DOHH2 (cell line): Measurements from ENCODE around the gene HACD2.

Source experiments
- H3F3A ChIP-seq: fragments of 200-600 bp; sonication (generic), shearing (Covaris generic); 2 replicates; pipeline ENCODE4 v1.6.0; 2016; ENCODE audit warnings: antibody characterized with exemption, mild to moderate bottlenecking; ENCODE audit not compliant: control insufficient read depth, insufficient read depth
- H3K27ac ChIP-seq: fragments of 200-600 bp; sonication (generic); 2 replicates; pipeline ENCODE4 v1.5.1; 2014; ENCODE audit warnings: low read depth, mild to moderate bottlenecking, low read length, moderate library complexity
- H3K27me3 ChIP-seq: fragments of 200-600 bp; sonication (generic); 2 replicates; pipeline ENCODE4 v1.6.1; 2014; ENCODE audit warnings: mild to moderate bottlenecking, low read length, mixed read lengths; ENCODE audit not compliant: control insufficient read depth
- H3K36me3 ChIP-seq: fragments of 200-600 bp; sonication (generic); 2 replicates; pipeline ENCODE4 v1.6.1; 2014; ENCODE audit warnings: mild to moderate bottlenecking, low read length, moderate library complexity, mixed read lengths; ENCODE audit not compliant: control insufficient read depth
- H3K4me1 ChIP-seq: fragments of 200-600 bp; sonication (generic); 2 replicates; pipeline ENCODE4 v1.6.1; 2014; ENCODE audit warnings: mild to moderate bottlenecking, low read length, mixed read lengths; ENCODE audit not compliant: control insufficient read depth
- H3K4me2 ChIP-seq: fragments of 200-600 bp; sonication (generic); 2 replicates; pipeline ENCODE4 v1.6.0; 2014; ENCODE audit warnings: mild to moderate bottlenecking, low read length, moderate library complexity
- H3K4me3 ChIP-seq: fragments of 200-600 bp; sonication (generic); 2 replicates; pipeline ENCODE4 v1.5.1; 2014; ENCODE audit warnings: mild to moderate bottlenecking, low read length, mixed read lengths
- H3K79me2 ChIP-seq: fragments of 200-600 bp; sonication (generic); 2 replicates; pipeline ENCODE4 v1.6.1; 2014; ENCODE audit warnings: mild to moderate bottlenecking, low read length, mixed read lengths; ENCODE audit not compliant: control insufficient read depth
- H3K9me2 ChIP-seq: fragments of 200-600 bp; sonication (generic); replicated peaks from 2 replicates; pipeline ENCODE4 v1.6.1; 2014; ENCODE audit warnings: mild to moderate bottlenecking, low read length, mixed read lengths; ENCODE audit not compliant: control insufficient read depth
- H3K9me3 ChIP-seq: fragments of 200-600 bp; sonication (generic); 2 replicates; pipeline ENCODE4 v1.6.1; 2014; ENCODE audit warnings: antibody characterized with exemption, low read length, mixed read lengths; ENCODE audit not compliant: control insufficient read depth, insufficient read depth
- H4K20me1 ChIP-seq: fragments of 200-600 bp; sonication (generic); 2 replicates; pipeline ENCODE4 v1.6.0; 2014; ENCODE audit warnings: low read depth, mild to moderate bottlenecking, antibody characterized with exemption, low read length, moderate library complexity; ENCODE audit not compliant: control insufficient read depth, insufficient read depth
- EZH2phosphoT487 ChIP-seq: fragments of 200-600 bp; sonication (generic); IDR thresholded peaks from 2 replicates; pipeline ENCODE4 v1.6.1; 2017; ENCODE audit warnings: borderline replicate concordance, mild to moderate bottlenecking, antibody characterized with exemption, low read length, moderate library complexity, mixed read lengths
- TF ChIP-seq, protein P1 (sequence below): fragments of 200-600 bp; sonication (generic); IDR thresholded peaks from one replicate; pipeline ENCODE4 v1.5.1; 2014; ENCODE audit warnings: antibody characterized with exemption, mild to moderate bottlenecking, low read depth, low read length; ENCODE audit not compliant: poor library complexity, severe bottlenecking

The HACD2 gene

DNA sequence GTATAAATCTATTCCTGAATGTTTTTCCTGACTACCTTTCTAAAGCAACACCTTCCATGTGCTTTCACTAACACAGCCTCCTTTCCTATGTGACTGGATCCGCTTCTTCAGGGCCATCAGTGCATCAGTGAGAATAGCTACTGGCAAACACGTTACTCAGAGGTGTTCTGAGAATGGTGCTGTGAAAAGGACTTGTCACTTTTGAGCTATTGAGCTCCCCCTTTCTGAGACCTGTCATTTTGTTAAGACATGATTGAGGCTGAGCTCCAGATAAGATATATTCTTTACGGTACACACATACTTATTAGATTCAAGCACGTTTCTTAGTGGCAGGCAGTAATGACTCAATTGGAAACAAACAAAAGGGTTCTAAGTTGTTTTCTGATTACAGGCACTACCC is 90.9 kb downstream of the HACD2 start:
- H3K27ac ChIP-seq: no peak overlapping the region
- no peaks in the 10 kb centered on the region for H3K4me1 ChIP-seq
- no peaks in the 10 kb centered on the region for H3K79me2 ChIP-seq
- H3K4me2 ChIP-seq: no peak overlapping the region
- H3K9me3 ChIP-seq: no peaks in the 10 kb centered on the region
- peaks cover 5% of the 10 kb centered on the region; the same call in 1 of the 2 replicates for H3K36me3 ChIP-seq
- 0 out of 2 replicates have a peak, but pooled peaks cover 3% of the 10 kb centered on the region for H4K20me1 ChIP-seq
- H3K9me2 ChIP-seq: no peaks in the 10 kb centered on the region
- H3F3A ChIP-seq: no peaks in the 10 kb centered on the region
- TF ChIP-seq, protein P1, sequence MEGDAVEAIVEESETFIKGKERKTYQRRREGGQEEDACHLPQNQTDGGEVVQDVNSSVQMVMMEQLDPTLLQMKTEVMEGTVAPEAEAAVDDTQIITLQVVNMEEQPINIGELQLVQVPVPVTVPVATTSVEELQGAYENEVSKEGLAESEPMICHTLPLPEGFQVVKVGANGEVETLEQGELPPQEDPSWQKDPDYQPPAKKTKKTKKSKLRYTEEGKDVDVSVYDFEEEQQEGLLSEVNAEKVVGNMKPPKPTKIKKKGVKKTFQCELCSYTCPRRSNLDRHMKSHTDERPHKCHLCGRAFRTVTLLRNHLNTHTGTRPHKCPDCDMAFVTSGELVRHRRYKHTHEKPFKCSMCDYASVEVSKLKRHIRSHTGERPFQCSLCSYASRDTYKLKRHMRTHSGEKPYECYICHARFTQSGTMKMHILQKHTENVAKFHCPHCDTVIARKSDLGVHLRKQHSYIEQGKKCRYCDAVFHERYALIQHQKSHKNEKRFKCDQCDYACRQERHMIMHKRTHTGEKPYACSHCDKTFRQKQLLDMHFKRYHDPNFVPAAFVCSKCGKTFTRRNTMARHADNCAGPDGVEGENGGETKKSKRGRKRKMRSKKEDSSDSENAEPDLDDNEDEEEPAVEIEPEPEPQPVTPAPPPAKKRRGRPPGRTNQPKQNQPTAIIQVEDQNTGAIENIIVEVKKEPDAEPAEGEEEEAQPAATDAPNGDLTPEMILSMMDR: no peak
- TF ChIP-seq EZH2phosphoT487: no peak
- no peaks in the 10 kb centered on the region for H3K27me3 ChIP-seq
- no peak overlapping the region for H3K4me3 ChIP-seq

DNA sequence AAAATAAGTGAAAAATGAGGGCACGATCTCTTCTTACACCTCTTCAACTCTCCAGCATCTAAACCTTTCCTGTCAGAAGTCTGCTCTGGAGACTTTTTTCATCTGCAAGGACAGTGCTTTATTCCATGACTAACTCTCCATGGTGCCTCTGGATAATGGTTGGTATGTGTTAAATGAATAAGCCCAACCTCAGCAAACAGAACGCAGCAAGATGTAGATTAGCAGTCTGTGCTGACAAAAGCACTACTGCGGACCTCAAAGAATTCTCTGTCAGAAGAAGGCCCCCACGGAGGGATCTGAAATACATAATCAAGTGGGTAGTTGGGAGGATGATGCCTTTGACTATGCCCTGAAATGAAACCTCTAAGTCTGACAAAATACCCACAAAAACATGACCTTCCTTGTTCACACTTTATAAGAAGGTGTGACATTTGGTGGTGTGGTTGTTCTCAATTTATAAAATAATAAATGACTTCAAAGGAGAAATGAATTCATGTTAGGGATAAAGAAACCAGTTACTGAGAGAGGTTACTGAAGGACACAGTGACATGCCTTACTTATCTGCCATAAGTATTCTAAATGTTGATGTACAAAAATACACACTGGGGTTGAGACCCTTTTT is 92.8 kb downstream of the HACD2 start:
- no peaks in the 10 kb centered on the region for H3K9me3 ChIP-seq
- TF ChIP-seq EZH2phosphoT487: no peak
- TF ChIP-seq, protein P1: no peak

DNA sequence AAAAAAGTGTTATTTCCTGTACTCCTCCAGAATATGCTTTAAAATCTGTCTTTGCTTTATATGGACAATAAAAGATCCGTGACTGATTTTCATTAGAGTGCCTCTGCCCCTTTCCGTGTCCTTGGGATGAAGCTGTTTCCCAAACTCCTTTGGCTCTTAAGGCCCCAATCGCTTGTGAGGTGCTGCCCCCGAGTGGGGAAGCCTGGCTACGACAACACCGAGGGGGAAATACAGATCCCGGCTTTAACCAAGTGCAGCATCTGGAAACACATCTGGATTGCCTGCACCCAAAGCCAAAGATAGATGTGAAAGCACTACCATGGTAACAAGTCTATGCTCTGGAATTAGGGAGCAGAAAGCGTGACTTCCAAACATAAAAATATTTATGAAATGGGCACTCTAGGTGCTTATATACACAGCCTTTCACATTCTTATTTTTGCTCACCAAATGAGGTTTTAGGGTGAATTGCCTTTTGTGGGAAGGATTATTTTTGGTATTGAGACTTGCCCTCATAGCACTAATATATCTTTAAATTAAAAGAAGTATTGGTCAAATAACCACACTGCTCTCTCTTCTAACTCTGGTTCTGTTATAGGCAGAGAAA is 95.4 kb downstream of the HACD2 start:
- Histone ChIP-seq H3K9me2 (no peaks in the 10 kb centered on the region), H4K20me1 (0 out of 2 replicates have a peak, but pooled peaks cover 3% of the 10 kb centered on the region), H3K27me3 (no peaks in the 10 kb centered on the region), H3F3A (no peaks in the 10 kb centered on the region), H3K79me2 (no peaks in the 10 kb centered on the region), H3K27ac (no peak overlapping the region), H3K9me3 (no peaks in the 10 kb centered on the region), H3K4me3 (no peak overlapping the region), H3K36me3 (no peaks in the 10 kb centered on the region), H3K4me1 (no peaks in the 10 kb centered on the region), H3K4me2 (no peak overlapping the region)
- no peak for TF ChIP-seq EZH2phosphoT487
- TF ChIP-seq, protein P1: peak; percentile 84

More for the DNA sequence above, 92.8 kb downstream of the HACD2 start:
- H3K4me2 ChIP-seq: no peak overlapping the region
- H4K20me1 ChIP-seq: 0 out of 2 replicates have a peak, but pooled peaks cover 3% of the 10 kb centered on the region
- no peak overlapping the region for H3K27ac ChIP-seq
- H3F3A ChIP-seq: no peaks in the 10 kb centered on the region
- H3K4me1 ChIP-seq: no peaks in the 10 kb centered on the region
- no peak overlapping the region for H3K4me3 ChIP-seq
- no peaks in the 10 kb centered on the region for H3K79me2 ChIP-seq
- no peaks in the 10 kb centered on the region for H3K27me3 ChIP-seq
- no peaks in the 10 kb centered on the region for H3K9me2 ChIP-seq
- no peaks in the 10 kb centered on the region for H3K36me3 ChIP-seq
